Vagina (tissue), 2 donors: Measurements from ENCODE around the gene FLT1.

Experiments
- CTCF ChIP-seq, 3 experiments: fragments of 450-650 bp in 2 of 3; fragments of 200-600 bp in 1 of 3; sonication (generic) in 1 of 3; IDR thresholded peaks; one replicate each; pipeline ENCODE4 v1.5.1; 2017 to 2019; ENCODE audit warnings: antibody characterized with exemption in 3 of 3, mild to moderate bottlenecking in 2 of 3, moderate library complexity in 2 of 3
- POLR2A ChIP-seq, 2 donors: fragments of 450-650 bp; IDR thresholded peaks; one replicate each; pipeline ENCODE4 v1.6.1; 2017; ENCODE audit warnings: antibody characterized with exemption in 2 of 2, mild to moderate bottlenecking in 2 of 2, moderate library complexity in 2 of 2

GRCh38 chr13:28493740-28494503 lies 1.0 kb downstream of the FLT1 start:
- TF ChIP-seq POLR2A (IDR thresholded peaks at IDR 0.05), result no peak
- no peak for TF ChIP-seq CTCF (IDR thresholded peaks at IDR 0.05)
